NB4 (cell line): Measurements from ENCODE around the gene RAD9B.
"Not testable (repeated sequence)": the region's sequence is repeated elsewhere in the genome, so short reads cannot be mapped to it uniquely, and the experiment has no call there.

ENCODE experiments used
- CTCF ChIP-seq: IDR thresholded peaks from one replicate; pipeline ENCODE4 v1.5.1; 2012; ENCODE audit warnings: low read depth, low read length
- MAX ChIP-seq: IDR thresholded peaks from 2 replicates; pipeline ENCODE4 v1.6.1; 2011; ENCODE audit warnings: low read depth, low read length
- POLR2A ChIP-seq: IDR thresholded peaks from 2 replicates; pipeline ENCODE4 v1.6.1; 2011; ENCODE audit warnings: mild to moderate bottlenecking; ENCODE audit not compliant: insufficient read length; ENCODE audit errors: extremely low read depth

- TF ChIP-seq CTCF, MAX, POLR2A: not testable (repeated sequence)
Measured at GRCh38 chr12:110545259-110545658, 43.1 kb downstream of the RAD9B start.
